GM21723 (cell line): ENCODE results near the gene FBXO36.
A peak's percentile ranks its signal among the peaks of the same experiment; 100 is the strongest.
"Not testable (repeated sequence)": the region's sequence is repeated elsewhere in the genome, so short reads cannot be mapped to it uniquely, and the experiment has no call there.

Experiments used
- ATAC-seq: cut with Tn5 transposase; IDR thresholded peaks from one replicate; pipeline ENCODE4 v1.9.1; 2021; ENCODE audit warnings: mild to moderate bottlenecking, moderate library complexity; ENCODE audit not compliant: unreplicated experiment

FBXO36 gene

GRCh38 chr2:229956491-229956890, 34.2 kb downstream of the FBXO36 start:
- no peak for ATAC-seq

- ATAC-seq: not testable (repeated sequence)
These were observed 41.3 kb downstream of the FBXO36 start for GRCh38 chr2:229963596-229963995.

- ATAC-seq: no peak
These were observed 47.6 kb downstream of the FBXO36 start for GRCh38 chr2:229969921-229970320.

GRCh38 chr2:229970406-229970805, 48.1 kb downstream of the FBXO36 start:
- no peak for ATAC-seq

GRCh38 chr2:229971298-229971790, 49.0 kb downstream of the FBXO36 start:
- ATAC-seq: no peak

GRCh38 chr2:229974266-229974665, 52.0 kb downstream of the FBXO36 start:
- ATAC-seq: no peak

GRCh38 chr2:229980431-229981184, 58.3 kb downstream of the FBXO36 start:
- no peak for ATAC-seq

- no peak for ATAC-seq
These were observed 70.9 kb downstream of the FBXO36 start for GRCh38 chr2:229993236-229993635.

GRCh38 chr2:229996320-229996719, 74.0 kb downstream of the FBXO36 start:
- ATAC-seq: no peak

- ATAC-seq: no peak
These were observed 75.3 kb downstream of the FBXO36 start for GRCh38 chr2:229997565-229997964.

- ATAC-seq: peak; percentile 97
These were observed 78.0 kb downstream of the FBXO36 start for GRCh38 chr2:230000118-230000841.

GRCh38 chr2:230007931-230008707, 85.8 kb downstream of the FBXO36 start:
- no peak for ATAC-seq

- ATAC-seq: no peak
These were observed 86.4 kb downstream of the FBXO36 start for GRCh38 chr2:230008708-230009066.

GRCh38 chr2:230010501-230010900, 88.2 kb downstream of the FBXO36 start:
- no peak for ATAC-seq

GRCh38 chr2:230011617-230012016, 89.3 kb downstream of the FBXO36 start:
- no peak for ATAC-seq

GRCh38 chr2:230012267-230012884, 90.1 kb downstream of the FBXO36 start:
- ATAC-seq: no peak

- no peak for ATAC-seq
These were observed 94.5 kb downstream of the FBXO36 start for GRCh38 chr2:230016844-230017243.

- no peak for ATAC-seq
These were observed 95.8 kb downstream of the FBXO36 start for GRCh38 chr2:230018153-230018552.

- no peak for ATAC-seq
These were observed 97.4 kb downstream of the FBXO36 start for GRCh38 chr2:230019742-230020141.

- ATAC-seq: no peak
These were observed 101.0 kb downstream of the FBXO36 start for GRCh38 chr2:230023313-230023712.

- ATAC-seq: no peak
These were observed 119.9 kb downstream of the FBXO36 start for GRCh38 chr2:230042195-230042594.
